Stimulated activated CD4-positive, alpha-beta T cell treated with anti-CD3 and anti-CD28 coated beads, Interleukin-12 subunit alpha, Interleukin-12 subunit beta, amount 100 ng/mL, for 4 hours (primary cell): ENCODE data around the gene LPP.

Source experiments
- DNase-seq: peaks from one replicate; pipeline ENCODE4 v3.0.0-alpha.2; 2020

LPP gene

GRCh38 chr3:188139466-188139865, 14.5 kb upstream of the LPP start:
- no peak for DNase-seq

GRCh38 chr3:188146219-188146618, 7.7 kb upstream of the LPP start:
- no peak for DNase-seq

GRCh38 chr3:188147782-188148181, 6.2 kb upstream of the LPP start:
- no peak for DNase-seq

- no peak for DNase-seq
These were observed 5.6 kb upstream of the LPP start for GRCh38 chr3:188148318-188148717.

GRCh38 chr3:188149587-188149986, 4.4 kb upstream of the LPP start:
- DNase-seq = no peak

- DNase-seq = no peak
These were observed 3.0 kb upstream of the LPP start for GRCh38 chr3:188150982-188151381.

- no peak for DNase-seq
These were observed 2.5 kb upstream of the LPP start for GRCh38 chr3:188151438-188151837.

- no peak for DNase-seq
These were observed 1.1 kb upstream of the LPP start for GRCh38 chr3:188152660-188153436.

GRCh38 chr3:188153437-188154013, 432 bp upstream of the LPP start:
- peak; percentile 32 for DNase-seq

GRCh38 chr3:188154809-188155574, 1.0 kb downstream of the LPP start:
- DNase-seq = no peak

- DNase-seq = no peak
These were observed 2.1 kb downstream of the LPP start for GRCh38 chr3:188156056-188156455.

GRCh38 chr3:188157407-188157806, 3.5 kb downstream of the LPP start:
- no peak for DNase-seq

- no peak for DNase-seq
These were observed 4.0 kb downstream of the LPP start for GRCh38 chr3:188157971-188158370.

GRCh38 chr3:188158731-188159310, 4.9 kb downstream of the LPP start:
- DNase-seq = no peak

- no peak for DNase-seq
These were observed 6.8 kb downstream of the LPP start for GRCh38 chr3:188160751-188161150.

- DNase-seq = no peak
These were observed 10.3 kb downstream of the LPP start for GRCh38 chr3:188164248-188164687.

- no peak for DNase-seq
These were observed 11.6 kb downstream of the LPP start for GRCh38 chr3:188165596-188165995.

- DNase-seq = no peak
These were observed 12.5 kb downstream of the LPP start for GRCh38 chr3:188166441-188166840.

- no peak for DNase-seq
These were observed 14.2 kb downstream of the LPP start for GRCh38 chr3:188168186-188168585.

- DNase-seq = no peak
These were observed 14.7 kb downstream of the LPP start for GRCh38 chr3:188168648-188169047.

GRCh38 chr3:188169830-188170455, 16.0 kb downstream of the LPP start:
- DNase-seq = no peak

GRCh38 chr3:188170461-188171459, 16.8 kb downstream of the LPP start:
- DNase-seq = peak; percentile 56
